Neural progenitor cell (in vitro differentiated cells): ENCODE results near the gene UBAP1. TPM values are rescaled to one million over a fixed set of nuclear protein-coding genes. Genes with fewer than 3 reads are reported as not detected.
A peak's percentile ranks its signal among the peaks of the same experiment; 100 is the strongest.
"Not testable (repeated sequence)": the region's sequence is repeated elsewhere in the genome, so short reads cannot be mapped to it uniquely, and the experiment has no call there.

ENCODE experiments used
- DNase-seq: peaks from one replicate; pipeline ENCODE4 v3.0.0-alpha.2; 2016; ENCODE audit warnings: low spot score
- H2AFZ ChIP-seq: fragments of 200-600 bp; sonication (generic); replicated peaks from 2 replicates; pipeline ENCODE4 v1.6.1; 2016; ENCODE audit warnings: antibody characterized with exemption
- H3F3A ChIP-seq: fragments of 200-600 bp; sonication (generic); 2 replicates; pipeline ENCODE4 v1.6.1; 2016; ENCODE audit warnings: antibody characterized with exemption, low read depth
- H3K27ac ChIP-seq: fragments of 200-600 bp; sonication (generic); 2 replicates; pipeline ENCODE4 v1.5.1; 2016; ENCODE audit warnings: mild to moderate bottlenecking
- H3K27me3 ChIP-seq: fragments of 200-600 bp; sonication (generic); 2 replicates; pipeline ENCODE4 v1.6.1; 2016; ENCODE audit warnings: mild to moderate bottlenecking, moderate library complexity
- H3K36me3 ChIP-seq: fragments of 200-600 bp; sonication (generic); 2 replicates; pipeline ENCODE4 v1.5.1; 2016
- H3K4me1 ChIP-seq: fragments of 200-600 bp; sonication (generic); 2 replicates; pipeline ENCODE4 v1.6.1; 2016; ENCODE audit warnings: mixed run types
- H3K4me2 ChIP-seq: fragments of 200-600 bp; sonication (generic); 2 replicates; pipeline ENCODE4 v1.6.1; 2016
- H3K4me3 ChIP-seq: fragments of 200-600 bp; sonication (generic); 2 replicates; pipeline ENCODE4 v1.5.1; 2016
- H3K79me2 ChIP-seq: fragments of 200-600 bp; sonication (generic); 2 replicates; pipeline ENCODE4 v1.6.1; 2016; ENCODE audit warnings: low read depth
- H3K9ac ChIP-seq: fragments of 200-600 bp; sonication (generic); 2 replicates; pipeline ENCODE4 v1.6.1; 2016
- H3K9me3 ChIP-seq: fragments of 200-600 bp; sonication (generic); 2 replicates; pipeline ENCODE4 v1.5.1; 2016; ENCODE audit warnings: low read depth
- H4K20me1 ChIP-seq: fragments of 200-600 bp; sonication (generic); 2 replicates; pipeline ENCODE4 v1.6.1; 2016; ENCODE audit warnings: low read depth
- H3K27ac Mint-ChIP-seq: 3 replicates; pipeline ENCODE4 v1.8.0; 2021; ENCODE audit warnings: mixed read lengths
- H3K27me3 Mint-ChIP-seq: 2 replicates; pipeline ENCODE4 v1.8.0; 2022; ENCODE audit warnings: low read depth, mild to moderate bottlenecking, inconsistent platforms, moderate library complexity, mixed read lengths; ENCODE audit not compliant: insufficient read depth
- H3K36me3 Mint-ChIP-seq: 3 replicates; pipeline ENCODE4 v1.8.0; 2021; ENCODE audit warnings: mixed read lengths
- H3K4me1 Mint-ChIP-seq: 3 replicates; pipeline ENCODE4 v1.8.0; 2021; ENCODE audit warnings: mixed read lengths
- H3K4me3 Mint-ChIP-seq: 3 replicates; pipeline ENCODE4 v1.8.0; 2021; ENCODE audit warnings: mild to moderate bottlenecking, moderate library complexity, mixed read lengths
- H3K9me3 Mint-ChIP-seq: 3 replicates; pipeline ENCODE4 v1.8.0; 2020; ENCODE audit warnings: mixed read lengths
- CTCF ChIP-seq: fragments of 200-600 bp; sonication (generic); IDR thresholded peaks from 2 replicates; pipeline ENCODE4 v1.5.1; 2017; ENCODE audit warnings: antibody characterized with exemption, mild to moderate bottlenecking
- EZH2 ChIP-seq: fragments of 200-600 bp; sonication (generic); IDR thresholded peaks from 2 replicates; pipeline ENCODE4 v1.6.1; 2017; ENCODE audit warnings: antibody characterized with exemption, mild to moderate bottlenecking, moderate library complexity
- EZH2phosphoT487 ChIP-seq: fragments of 200-600 bp; sonication (generic); IDR thresholded peaks from 2 replicates; pipeline ENCODE4 v1.6.1; 2017; ENCODE audit warnings: antibody characterized with exemption
- total RNA-seq: library from RNA; depleted of rRNA; stranded (reverse); fragments of >200 nt; gene quantifications from 2 replicates; pipeline ENCODE4 v1.2.3, GENCODE V29; 2015; ENCODE audit warnings: low replicate concordance

The UBAP1 gene
- total RNA-seq, 1 donor from 2014 or later = 21.7 TPM

- no peak overlapping the region for H3K4me3 ChIP-seq
- no peak overlapping the region for H3K4me3 Mint-ChIP-seq
- no peak overlapping the region for H3K9ac ChIP-seq
- no peak overlapping the region for H3K27ac Mint-ChIP-seq
- H3K27ac ChIP-seq = no peak overlapping the region
- peaks cover 12% of the 10 kb centered on the region for H3K4me1 Mint-ChIP-seq
- peaks cover 6% of the 10 kb centered on the region for H4K20me1 ChIP-seq
- H3K9me3 Mint-ChIP-seq = peaks cover 4% of the 10 kb centered on the region
- H2AFZ ChIP-seq = no peak overlapping the region
- no peaks in the 10 kb centered on the region for H3K27me3 ChIP-seq
- no peak overlapping the region for H3K4me2 ChIP-seq
- peaks cover 4% of the 10 kb centered on the region for H3F3A ChIP-seq
- H3K79me2 ChIP-seq = peaks cover 94% of the 10 kb centered on the region
- H3K27me3 Mint-ChIP-seq = peaks cover 2% of the 10 kb centered on the region
- H3K36me3 Mint-ChIP-seq = peaks cover 11% of the 10 kb centered on the region
- H3K9me3 ChIP-seq = no peaks in the 10 kb centered on the region
- H3K36me3 ChIP-seq = no peaks in the 10 kb centered on the region
- peaks cover 16% of the 10 kb centered on the region for H3K4me1 ChIP-seq
- no peak for TF ChIP-seq EZH2phosphoT487
- TF ChIP-seq EZH2 = no peak
- no peak for TF ChIP-seq CTCF
- DNase-seq = no peak
Measured at GRCh38 chr9:34195143-34195542, 16.3 kb downstream of the UBAP1 start.

GRCh38 chr9:34197286-34197685 lies 18.4 kb downstream of the UBAP1 start:
- H3K79me2 ChIP-seq = peaks cover 96% of the 10 kb centered on the region
- H3K4me2 ChIP-seq, H3K4me1 Mint-ChIP-seq, H3K27me3 Mint-ChIP-seq, H3K4me3 Mint-ChIP-seq, H3K36me3 ChIP-seq, H3K4me1 ChIP-seq, H3K4me3 ChIP-seq, DNase-seq, H4K20me1 ChIP-seq, H3K27ac Mint-ChIP-seq, H3F3A ChIP-seq, H3K27me3 ChIP-seq, H3K27ac ChIP-seq, H3K9me3 Mint-ChIP-seq, H3K9ac ChIP-seq, H2AFZ ChIP-seq, H3K9me3 ChIP-seq: not testable (repeated sequence)
- peaks cover 14% of the 10 kb centered on the region for H3K36me3 Mint-ChIP-seq

- Histone ChIP-seq H3K4me3 (no peak overlapping the region), H3K36me3 (no peaks in the 10 kb centered on the region), H3K4me2 (no peak overlapping the region), H3K79me2 (peaks cover 94% of the 10 kb centered on the region), H4K20me1 (no peaks in the 10 kb centered on the region), H3K27ac (peak overlapping the region; percentile 21), H3K9ac (no peak overlapping the region), H3F3A (peaks cover 4% of the 10 kb centered on the region), H2AFZ (no peak overlapping the region), H3K4me1 (peaks cover 8% of the 10 kb centered on the region), H3K27me3 (no peaks in the 10 kb centered on the region), H3K9me3 (no peaks in the 10 kb centered on the region)
- no peak overlapping the region for H3K27ac Mint-ChIP-seq
- H3K9me3 Mint-ChIP-seq = peaks cover 4% of the 10 kb centered on the region
- peaks cover 2% of the 10 kb centered on the region for H3K27me3 Mint-ChIP-seq
- no peak for TF ChIP-seq CTCF
- TF ChIP-seq EZH2 = no peak
- no peak for TF ChIP-seq EZH2phosphoT487
- H3K4me1 Mint-ChIP-seq = no peaks in the 10 kb centered on the region
- H3K4me3 Mint-ChIP-seq = no peak overlapping the region
- DNase-seq = peak; percentile 51
- peaks cover 14% of the 10 kb centered on the region for H3K36me3 Mint-ChIP-seq
Measured at GRCh38 chr9:34197756-34198711, 19.2 kb downstream of the UBAP1 start.

GRCh38 chr9:34200092-34200491 lies 21.2 kb downstream of the UBAP1 start:
- Histone ChIP-seq H3K4me3 (no peak overlapping the region), H3K9me3 (no peaks in the 10 kb centered on the region), H2AFZ (no peak overlapping the region), H3K27ac (no peak overlapping the region), H3F3A (peaks cover 4% of the 10 kb centered on the region), H3K4me2 (no peak overlapping the region), H3K4me1 (peaks cover 8% of the 10 kb centered on the region), H3K9ac (no peak overlapping the region), H3K36me3 (no peaks in the 10 kb centered on the region), H4K20me1 (no peaks in the 10 kb centered on the region), H3K79me2 (peaks cover 94% of the 10 kb centered on the region), H3K27me3 (no peaks in the 10 kb centered on the region)
- Mint-ChIP-seq H3K27ac (no peak overlapping the region), H3K4me3 (no peak overlapping the region), H3K36me3 (peaks cover 11% of the 10 kb centered on the region), H3K9me3 (peaks cover 3% of the 10 kb centered on the region), H3K4me1 (no peaks in the 10 kb centered on the region), H3K27me3 (peaks cover 2% of the 10 kb centered on the region)
- no peak for TF ChIP-seq CTCF
- DNase-seq = no peak
